HG03442 (cell line): ENCODE results near the gene IER3.
"Not testable (repeated sequence)": the region's sequence is repeated elsewhere in the genome, so short reads cannot be mapped to it uniquely, and the experiment has no call there.

ENCODE experiments used
- ATAC-seq: cut with Tn5 transposase; IDR thresholded peaks from one replicate; pipeline ENCODE4 v1.9.1; 2021; ENCODE audit warnings: mild to moderate bottlenecking, moderate library complexity; ENCODE audit not compliant: unreplicated experiment

The IER3 gene

DNA sequence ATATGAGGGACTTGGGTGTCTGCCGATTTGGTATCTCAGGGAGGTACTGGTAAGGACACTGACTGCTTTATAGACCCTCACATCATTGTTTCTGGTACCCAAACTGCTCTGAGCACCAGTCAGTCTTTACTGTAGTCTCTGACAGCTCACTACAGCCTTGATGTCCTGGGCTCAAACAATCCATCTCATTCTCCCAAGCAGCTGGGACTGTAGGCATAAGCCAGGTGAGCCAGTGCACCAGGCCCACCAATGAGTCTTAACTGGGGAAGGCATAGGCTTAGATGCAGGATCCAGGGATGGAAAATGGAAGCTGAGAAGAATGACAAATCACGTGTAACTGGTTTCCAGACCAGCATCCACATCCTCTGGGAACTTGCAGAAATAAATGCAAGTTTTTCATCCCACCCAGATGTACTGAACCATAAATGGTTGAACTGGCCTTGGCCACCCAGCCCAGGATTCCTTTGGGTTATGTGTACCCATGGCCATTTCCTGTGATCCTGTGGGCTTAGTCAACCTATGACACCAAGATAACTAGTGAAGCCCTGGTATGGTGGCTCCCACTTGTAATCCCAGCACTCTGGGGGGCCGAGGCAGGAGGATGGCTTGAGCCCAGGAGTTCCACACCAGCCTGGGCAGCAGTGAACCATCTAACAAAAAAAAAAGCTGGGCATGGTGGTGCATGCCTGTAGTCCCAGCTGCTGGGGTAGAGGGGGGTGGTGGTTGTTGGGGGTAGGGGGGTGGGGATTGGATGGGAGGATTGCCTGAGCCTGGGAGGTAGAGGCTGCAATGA lies 18.4 kb downstream of the IER3 start:
- no peak for ATAC-seq

DNA sequence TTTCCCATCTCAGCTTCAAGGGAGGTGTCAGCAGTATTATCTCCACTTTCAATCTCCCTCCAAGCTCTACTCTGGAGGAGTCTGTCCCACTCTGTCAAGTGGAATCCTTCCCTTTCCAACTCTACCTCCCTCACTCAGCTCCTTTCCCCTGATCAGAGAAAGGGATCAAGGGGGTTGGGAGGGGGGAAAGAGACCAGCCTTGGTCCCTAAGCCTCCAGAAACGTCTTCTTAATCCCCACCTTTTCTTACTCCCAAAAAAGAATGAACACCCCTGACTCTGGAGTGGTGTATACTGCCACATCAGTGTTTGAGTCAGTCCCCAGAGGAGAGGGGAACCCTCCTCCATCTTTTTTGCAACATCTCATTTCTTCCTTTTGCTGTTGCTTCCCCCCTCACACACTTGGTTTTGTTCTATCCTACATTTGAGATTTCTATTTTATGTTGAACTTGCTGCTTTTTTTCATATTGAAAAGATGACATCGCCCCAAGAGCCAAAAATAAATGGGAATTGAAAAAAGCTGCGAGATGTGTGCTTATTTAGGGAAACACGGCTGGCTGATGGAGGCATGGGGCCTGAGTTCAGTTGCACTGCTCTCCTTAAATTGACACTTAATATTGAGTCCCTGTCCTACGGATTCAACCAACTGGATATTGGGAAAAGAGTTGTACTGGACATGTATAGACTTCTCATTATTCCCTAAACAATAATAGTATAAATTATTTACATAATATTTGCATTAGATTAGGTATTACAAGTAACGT lies 19.3 kb downstream of the IER3 start:
- ATAC-seq = no peak

DNA sequence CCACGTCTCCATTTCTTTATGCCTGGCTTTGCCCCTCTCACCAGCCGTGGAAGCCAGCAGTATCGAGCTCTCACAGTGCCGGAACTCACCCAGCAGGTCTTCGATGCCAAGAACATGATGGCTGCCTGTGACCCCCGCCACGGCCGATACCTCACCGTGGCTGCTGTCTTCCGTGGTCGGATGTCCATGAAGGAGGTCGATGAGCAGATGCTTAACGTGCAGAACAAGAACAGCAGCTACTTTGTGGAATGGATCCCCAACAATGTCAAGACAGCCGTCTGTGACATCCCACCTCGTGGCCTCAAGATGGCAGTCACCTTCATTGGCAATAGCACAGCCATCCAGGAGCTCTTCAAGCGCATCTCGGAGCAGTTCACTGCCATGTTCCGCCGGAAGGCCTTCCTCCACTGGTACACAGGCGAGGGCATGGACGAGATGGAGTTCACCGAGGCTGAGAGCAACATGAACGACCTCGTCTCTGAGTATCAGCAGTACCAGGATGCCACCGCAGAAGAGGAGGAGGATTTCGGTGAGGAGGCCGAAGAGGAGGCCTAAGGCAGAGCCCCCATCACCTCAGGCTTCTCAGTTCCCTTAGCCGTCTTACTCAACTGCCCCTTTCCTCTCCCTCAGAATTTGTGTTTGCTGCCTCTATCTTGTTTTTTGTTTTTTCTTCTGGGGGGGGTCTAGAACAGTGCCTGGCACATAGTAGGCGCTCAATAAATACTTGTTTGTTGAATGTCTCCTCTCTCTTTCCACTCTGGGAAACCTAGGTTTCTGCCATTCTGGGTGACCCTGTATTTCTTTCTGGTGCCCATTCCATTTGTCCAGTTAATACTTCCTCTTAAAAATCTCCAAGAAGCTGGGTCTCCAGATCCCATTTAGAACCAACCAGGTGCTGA lies 20.3 kb downstream of the IER3 start:
- ATAC-seq = not testable (repeated sequence)

DNA sequence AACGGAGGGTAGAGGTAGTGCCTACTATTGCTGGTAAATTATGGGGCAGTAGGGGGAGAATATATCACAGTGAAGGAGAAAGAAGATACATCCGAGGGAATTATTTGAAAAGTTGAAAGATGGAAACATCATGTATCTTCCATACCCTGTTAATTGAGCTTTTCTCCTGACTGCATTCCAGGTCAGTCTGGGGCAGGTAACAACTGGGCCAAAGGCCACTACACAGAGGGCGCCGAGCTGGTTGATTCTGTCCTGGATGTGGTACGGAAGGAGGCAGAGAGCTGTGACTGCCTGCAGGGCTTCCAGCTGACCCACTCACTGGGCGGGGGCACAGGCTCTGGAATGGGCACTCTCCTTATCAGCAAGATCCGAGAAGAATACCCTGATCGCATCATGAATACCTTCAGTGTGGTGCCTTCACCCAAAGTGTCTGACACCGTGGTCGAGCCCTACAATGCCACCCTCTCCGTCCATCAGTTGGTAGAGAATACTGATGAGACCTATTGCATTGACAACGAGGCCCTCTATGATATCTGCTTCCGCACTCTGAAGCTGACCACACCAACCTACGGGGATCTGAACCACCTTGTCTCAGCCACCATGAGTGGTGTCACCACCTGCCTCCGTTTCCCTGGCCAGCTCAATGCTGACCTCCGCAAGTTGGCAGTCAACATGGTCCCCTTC lies 21.0 kb downstream of the IER3 start:
- ATAC-seq = not testable (repeated sequence)

DNA sequence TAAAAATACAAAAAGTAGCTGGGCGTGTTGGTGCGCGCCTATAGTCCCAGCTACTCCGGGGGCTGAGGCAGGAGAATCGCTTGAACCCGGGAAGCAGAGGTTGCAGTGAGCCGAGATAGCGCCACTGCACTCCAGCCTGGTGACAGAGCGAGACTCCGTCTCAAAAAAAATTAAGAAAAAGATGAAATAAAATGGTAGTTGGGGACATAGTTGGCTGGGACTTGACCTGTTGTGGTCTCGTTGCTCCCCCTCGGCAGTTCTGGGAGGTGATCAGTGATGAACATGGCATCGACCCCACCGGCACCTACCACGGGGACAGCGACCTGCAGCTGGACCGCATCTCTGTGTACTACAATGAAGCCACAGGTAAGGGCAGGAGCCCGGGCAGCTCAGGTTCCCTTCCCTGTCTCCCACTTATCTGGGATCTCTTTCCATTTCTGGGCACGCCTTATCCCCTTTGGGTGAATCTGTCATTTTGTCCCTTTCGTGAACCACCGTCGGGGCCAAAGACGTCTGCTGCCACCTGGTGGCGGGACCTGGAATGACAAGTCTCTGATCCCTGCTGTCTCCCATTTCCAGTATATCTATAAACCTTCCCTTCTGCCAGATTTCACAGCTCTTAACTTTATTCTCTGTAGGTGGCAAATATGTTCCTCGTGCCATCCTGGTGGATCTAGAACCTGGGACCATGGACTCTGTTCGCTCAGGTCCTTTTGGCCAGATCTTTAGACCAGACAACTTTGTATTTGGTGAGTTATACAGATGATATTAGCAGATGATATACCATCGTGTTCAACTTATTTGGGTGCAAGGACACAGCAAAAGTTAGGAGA lies 21.9 kb downstream of the IER3 start:
- ATAC-seq = no peak

DNA sequence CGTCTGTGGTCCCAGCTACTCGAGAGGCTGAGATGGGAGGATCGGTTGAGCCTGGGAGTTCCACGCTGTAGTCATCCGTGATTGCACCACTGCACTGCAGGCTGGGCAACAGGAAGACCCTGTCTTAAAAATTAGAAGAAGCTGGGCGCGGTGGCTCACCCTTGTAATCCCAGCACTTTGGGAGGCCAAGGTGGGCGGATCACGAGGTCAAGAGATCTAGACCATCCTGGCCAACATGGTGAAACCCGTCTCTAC lies 22.4 kb downstream of the IER3 start:
- ATAC-seq = not testable (repeated sequence)

DNA sequence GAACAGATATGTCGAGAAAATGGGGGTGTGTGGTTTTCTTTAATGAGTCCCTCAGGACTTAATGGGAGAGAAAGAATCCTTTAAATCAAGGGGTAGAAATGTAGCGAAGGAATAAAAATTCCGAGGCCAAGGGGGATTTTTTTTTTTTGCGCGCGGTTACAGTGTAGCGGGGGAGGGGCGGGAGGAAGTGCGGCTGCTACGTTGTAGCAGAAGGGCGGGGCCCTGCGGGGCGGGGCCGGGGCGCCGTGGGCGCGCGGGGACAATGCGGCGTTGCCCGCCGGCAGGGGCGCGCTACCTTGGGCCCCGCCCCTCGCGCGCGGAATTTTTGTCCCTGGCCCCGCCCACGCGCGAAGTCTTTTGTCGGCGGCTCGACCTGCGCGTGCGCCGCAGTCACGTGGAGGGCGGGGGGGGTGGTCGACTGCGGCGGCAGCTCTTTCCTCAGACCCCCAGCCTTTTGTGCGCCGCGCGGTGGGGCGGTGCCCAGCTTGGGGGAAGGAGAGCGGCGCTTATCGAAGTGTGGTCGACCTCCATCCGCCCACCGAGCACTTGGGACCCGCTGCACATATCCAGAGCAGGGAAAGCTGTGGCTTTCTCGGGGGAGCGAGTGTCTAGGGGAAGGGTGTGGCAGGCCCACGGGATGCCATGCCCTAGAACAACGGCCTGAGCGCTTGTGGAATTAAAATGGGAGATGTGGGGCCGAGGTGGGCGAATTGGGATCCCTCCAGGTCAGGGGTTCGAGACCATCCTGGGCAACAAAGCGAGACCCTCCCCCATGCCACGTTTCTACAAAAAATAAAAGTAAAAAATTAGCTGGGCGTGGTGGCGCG lies 22.9 kb downstream of the IER3 start:
- no peak for ATAC-seq

DNA sequence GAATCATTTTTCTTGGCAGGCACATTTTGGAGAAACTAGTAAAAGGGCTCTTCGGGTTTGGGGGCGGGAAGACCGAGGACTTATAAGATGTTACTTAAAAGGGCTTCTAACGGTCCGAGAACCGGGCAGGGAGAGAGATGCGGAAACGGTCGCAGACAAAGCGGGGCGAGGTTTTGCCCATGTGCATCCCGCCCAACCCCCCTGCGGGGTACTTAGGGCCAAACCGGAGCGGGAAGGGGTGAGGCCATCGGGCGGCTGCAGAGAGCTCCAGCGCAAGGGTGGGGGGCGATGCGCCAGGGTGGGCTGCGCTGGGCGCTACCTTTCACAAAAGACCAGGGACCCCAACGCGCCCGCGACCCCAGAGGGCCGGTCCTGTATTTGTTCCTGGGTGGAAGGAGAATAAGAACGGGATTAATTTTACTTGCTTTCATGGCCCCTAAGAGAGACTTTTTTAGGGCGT lies 23.6 kb downstream of the IER3 start:
- no peak for ATAC-seq

DNA sequence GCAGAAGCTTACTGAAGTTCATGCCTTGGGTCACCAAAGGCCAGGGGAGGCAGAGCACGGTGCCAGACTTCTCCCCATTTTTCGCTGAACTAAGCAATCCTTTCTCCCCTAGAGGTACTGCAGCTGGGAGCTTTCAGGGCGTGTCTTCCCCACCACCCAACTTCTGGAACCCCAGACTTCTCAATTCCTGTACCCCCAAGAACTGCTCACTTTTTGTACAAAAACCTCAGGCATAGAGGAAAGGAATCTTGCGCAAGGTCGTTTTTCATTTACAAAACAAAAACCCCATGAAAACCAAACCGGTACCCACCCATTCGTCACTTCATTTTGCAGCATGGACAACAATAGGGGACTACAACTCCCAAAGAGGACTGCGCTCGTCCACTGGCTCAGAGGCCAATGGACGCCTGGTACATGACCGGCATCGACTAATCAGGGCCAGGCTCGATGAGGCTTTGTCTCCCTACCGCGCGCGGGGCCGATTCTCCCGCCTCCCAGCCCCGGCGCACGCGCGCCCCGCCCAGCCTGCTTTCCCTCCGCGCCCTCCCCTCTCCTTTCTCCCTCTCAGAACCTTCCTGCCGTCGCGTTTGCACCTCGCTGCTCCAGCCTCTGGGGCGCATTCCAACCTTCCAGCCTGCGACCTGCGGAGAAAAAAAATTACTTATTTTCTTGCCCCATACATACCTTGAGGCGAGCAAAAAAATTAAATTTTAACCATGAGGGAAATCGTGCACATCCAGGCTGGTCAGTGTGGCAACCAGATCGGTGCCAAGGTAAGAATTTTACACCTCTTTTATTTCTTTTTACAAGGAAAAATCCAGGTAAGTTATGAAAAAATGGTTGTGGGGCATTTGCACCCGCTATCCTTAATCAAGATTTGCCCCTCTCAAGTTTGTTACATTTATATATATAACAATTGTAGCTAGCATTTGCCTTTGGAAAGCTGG lies 24.3 kb downstream of the IER3 start, which contains the start of gene TUBB:
Gene TUBB (plus strand): TSS at position 562 of the 947 bp plus-strand sequence. CDS start 155 bp downstream, at position 717.
- peak; percentile 34 for ATAC-seq

DNA sequence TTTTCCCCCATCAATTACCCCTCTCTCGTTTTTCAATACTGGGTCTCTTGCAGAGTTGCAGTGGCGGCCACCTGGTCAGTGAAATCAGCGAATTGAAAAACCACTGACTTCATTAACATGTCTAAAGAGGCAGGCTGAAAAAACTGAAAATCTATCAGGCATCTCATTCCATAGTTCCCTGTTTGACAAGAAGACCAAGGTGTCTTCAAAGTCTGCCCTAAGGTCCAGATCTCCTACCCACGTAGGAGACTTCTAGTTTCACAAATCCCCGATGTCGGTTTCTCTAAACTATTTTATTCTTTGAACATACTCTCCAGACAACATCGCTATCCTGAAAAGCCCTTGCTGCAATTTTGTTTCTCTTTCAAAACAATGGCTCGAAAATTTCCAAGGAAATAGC lies 25.0 kb downstream of the IER3 start:
- ATAC-seq = no peak

DNA sequence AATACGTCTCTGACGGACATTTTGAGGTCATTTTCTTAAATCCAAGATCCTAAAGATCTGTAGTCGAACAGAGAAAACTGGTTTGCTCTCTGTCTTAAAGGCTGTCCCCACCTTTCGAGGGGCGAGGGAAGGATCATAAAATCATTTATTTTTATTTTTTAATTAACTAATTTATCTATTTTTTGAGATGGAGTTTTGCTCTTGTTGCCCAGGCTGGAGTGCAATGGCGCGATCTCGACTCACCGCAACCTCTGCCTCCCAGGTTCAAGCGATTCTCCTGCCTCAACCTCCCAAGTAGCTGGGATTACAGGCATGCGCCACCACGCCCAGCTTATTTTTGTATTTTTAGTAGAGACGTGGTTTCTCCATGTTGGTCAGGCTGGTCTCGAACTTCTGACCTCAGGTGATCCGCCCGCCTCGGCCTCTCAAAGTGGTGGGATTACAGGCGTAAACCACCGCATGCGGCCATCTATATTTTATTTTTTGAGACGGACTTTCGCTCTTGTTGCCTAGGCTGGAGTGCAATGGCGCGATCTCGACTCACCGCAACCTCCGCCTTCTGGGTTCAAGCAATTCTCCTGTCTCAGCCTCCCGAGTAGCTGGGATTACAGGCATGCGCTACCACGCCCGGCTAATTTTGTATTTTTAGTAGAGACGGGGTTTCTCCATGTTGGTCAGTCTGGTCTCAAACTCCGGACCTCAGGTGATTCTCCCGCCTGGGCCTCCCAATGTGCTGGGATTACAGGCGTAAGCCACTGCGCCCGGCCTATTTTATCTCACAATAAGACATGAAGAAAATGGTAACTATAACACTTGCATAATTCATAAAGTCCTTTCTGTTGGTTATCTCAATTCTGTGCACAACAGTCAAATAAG lies 26.3 kb downstream of the IER3 start:
- not testable (repeated sequence) for ATAC-seq

DNA sequence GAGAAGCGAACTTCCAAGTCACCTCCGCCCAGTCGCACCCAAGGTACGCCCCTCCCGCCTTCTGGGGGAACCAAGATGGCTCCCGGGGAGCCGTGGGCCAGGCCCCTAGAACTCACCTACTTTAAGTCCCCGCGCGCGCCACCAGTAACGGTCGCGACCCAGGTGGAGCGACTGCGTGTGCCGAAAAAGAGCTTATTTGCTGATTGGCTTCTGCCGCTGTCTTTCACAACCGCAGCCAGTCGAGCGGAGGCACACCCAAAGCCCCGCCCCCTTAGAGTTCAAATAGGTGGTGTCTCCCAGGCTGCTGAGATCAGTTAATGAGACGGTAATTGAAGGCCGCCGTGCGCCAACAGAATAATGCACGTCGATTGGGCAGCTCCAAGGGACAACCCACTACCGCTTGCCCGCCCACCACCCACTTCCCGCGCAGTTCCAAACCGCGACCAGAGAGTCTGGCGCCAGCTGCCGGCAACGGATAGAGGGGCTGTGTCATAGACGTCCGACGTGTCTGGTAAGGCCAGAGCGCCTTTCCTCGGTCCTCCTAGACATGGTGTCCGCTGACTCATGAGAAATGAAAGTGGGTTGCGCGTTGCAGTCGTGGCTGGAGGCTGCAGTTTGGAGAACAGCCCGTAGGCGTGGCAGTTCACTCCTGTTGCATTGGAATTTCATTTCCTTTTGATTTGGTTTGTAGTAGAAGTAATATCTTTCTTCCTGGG lies 27.1 kb downstream of the IER3 start, which contains the start of gene MDC1:
Gene MDC1 (minus strand): TSS at position 153 of the 716 bp plus-strand sequence. CDS start 2,106 bp downstream, outside the sequence.
- ATAC-seq = peak; percentile 67

DNA sequence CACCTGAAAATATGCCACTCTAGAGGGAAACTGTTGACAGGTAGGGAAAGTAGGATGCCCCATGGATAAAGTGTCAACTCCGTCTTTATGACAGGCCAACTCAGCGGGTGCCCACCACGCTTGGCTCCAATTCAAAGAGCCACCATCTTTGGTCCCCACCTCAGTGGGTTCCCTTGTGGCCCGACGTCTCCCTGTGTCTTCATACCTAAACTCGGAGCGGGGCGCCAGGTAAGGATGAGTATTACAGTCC lies 27.5 kb downstream of the IER3 start:
- ATAC-seq = no peak

DNA sequence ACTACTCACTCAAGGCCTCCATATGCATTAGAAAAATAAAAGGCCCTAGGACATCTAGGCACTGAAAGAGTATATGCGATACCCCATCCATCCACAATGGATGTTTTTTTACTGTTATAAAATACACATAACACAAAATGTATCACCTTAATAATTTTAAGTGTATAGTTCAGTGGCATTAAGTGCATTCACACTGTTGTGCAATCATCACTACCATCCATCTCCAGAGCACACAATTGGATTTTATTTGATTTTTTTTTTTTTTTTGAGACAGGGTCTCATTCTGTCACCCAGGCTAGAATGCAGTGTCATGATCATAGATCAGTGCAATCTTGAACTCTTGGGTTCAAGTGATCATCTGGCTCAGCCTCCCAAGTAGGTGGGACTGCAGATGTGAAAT lies 30.1 kb downstream of the IER3 start:
- ATAC-seq = no peak

DNA sequence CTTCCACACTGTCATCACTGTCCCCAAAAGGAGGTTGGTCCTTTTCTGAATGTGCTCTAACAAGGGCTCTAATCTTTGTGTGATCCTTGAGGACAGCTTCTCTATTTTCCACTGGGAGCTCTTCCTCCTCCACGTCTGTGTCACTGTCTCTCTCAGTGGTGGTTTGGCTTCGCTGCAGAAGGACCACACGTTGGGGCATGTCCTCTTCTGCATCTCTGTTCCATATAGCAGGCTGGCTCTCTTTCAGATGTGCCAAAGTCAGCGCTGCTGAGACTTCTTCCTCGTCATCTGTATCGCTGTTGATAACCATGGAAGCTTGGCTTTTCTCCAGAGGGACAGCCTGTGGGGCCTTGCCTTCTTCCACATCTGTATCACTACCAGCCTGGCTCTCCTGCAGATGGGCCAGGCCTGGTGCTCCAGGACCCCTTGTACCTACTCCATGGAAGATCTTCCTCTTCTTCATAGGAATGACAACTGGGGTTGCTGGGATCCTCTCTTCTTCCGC lies 31.9 kb downstream of the IER3 start:
- ATAC-seq = no peak

DNA sequence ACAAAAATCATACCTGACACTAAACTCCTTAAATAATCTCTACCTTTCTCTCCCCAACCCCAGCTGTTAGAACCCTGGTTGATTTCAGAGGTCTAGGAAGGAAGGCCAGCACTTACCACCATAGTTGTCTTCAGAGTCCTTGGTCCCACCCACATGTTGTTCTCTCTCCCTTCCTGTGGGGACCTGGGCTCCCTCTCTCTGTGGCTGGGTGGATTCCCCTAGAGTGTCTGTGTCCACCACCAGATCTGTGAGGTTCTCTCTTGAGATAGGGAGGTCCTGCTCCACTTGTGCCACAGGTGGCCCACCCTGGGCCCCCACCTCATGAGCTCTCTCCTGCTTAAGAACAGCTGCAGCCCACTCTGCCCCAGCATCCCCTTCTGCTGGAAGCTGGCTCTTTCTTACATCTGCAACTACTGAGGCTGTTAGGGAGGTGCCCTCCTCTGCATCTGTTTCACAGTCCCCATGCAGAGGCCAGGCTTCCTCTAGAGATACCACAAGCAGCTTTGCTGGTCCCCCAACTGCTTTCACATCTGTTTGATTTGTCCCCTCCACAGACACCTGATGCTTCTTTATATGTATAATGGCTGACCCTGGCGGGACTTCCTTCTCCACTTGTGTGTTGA lies 32.5 kb downstream of the IER3 start:
- no peak for ATAC-seq
